ENCODE results near the gene ARHGAP5. TPM values are rescaled to one million over a fixed set of nuclear protein-coding genes. Genes with fewer than 3 reads are reported as not detected.

The ARHGAP5 gene
- total and polyA plus RNA-seq, 2 donors, result 25.9 to 64.1 TPM

DNA sequence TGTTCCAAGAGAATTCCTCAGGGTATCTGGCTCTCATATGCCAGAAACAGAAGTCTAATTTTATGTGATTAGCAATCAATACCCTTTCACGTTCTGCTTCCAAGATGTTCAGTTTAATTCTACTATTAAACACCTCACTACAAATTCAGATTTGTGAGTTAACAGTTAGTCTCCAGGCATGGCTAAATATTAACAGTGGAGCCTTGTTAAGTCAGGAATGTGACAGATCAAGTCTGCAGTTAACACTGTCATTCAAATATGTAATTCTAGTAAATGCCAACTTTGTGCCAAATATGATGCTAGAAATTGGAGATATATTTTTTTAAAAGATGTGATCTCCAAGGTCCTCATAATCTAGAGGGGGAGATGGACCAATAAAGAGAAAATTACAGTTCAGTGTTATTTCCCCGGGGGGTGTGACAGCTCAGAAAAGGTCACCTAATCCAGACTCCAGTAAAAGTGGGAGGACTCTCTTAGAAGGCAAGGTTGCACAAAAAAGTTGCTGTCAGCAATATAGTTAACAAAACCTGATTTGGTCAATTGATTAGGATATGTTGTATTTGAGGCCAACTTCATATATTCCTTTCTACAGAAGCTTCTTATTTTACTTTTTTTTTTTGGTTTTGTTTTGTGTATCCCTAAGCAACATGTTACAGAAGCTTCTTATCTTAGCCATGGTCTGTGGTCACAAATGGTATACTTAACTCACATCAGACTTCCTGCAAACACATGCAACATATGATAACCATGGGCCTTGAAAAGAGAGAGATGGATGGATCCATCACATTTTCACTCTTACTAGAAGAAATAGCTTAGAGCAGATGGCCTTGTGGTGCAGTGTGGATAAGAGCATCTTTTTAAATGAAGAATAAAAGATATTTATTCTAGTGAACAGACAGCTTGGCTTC lies 106.3 kb downstream of the ARHGAP5 start:
- no peaks in the 10 kb centered on the region for H3K36me3 ChIP-seq (ENCODE audit: control insufficient read depth in 2 of 2, insufficient read depth in 2 of 2, low read length in 1 of 2)
- WGBS, result 94% methylated on average over 2 of the region's 2 CpGs
- no peak overlapping the region for H3K4me3 ChIP-seq (ENCODE audit: low read length in 2 of 2)
- H3K27ac ChIP-seq (ENCODE audit: low read depth in 1 of 2, low read length in 1 of 2), result no peak overlapping the region
- H3K4me1 ChIP-seq (ENCODE audit: control insufficient read depth in 2 of 2, insufficient read depth in 2 of 2, low read length in 2 of 2), result no peaks in the 10 kb centered on the region
- H3K9me3 ChIP-seq (ENCODE audit: control insufficient read depth in 2 of 2, insufficient read depth in 1 of 2, low read length in 1 of 2), result no peaks in the 10 kb centered on the region
- H3K27me3 ChIP-seq (ENCODE audit: control insufficient read depth in 2 of 2, insufficient read depth in 1 of 2, low read length in 1 of 2), result no peaks in the 10 kb centered on the region
- no peak for DNase-seq (ENCODE audit: low read depth in 6 of 9, low spot score in 9 of 9)

- DNase-seq (ENCODE audit: low read depth in 6 of 9, low spot score in 9 of 9), result no peak
- no peak overlapping the region for H3K27ac ChIP-seq (ENCODE audit: low read depth in 1 of 2, low read length in 1 of 2)
- no peaks in the 10 kb centered on the region for H3K27me3 ChIP-seq (ENCODE audit: control insufficient read depth in 2 of 2, insufficient read depth in 1 of 2, low read length in 1 of 2)
- H3K4me3 ChIP-seq (ENCODE audit: low read length in 2 of 2), result no peak overlapping the region
- WGBS, result 100% methylated on average over 1 of the region's 1 CpG
- no peaks in the 10 kb centered on the region for H3K36me3 ChIP-seq (ENCODE audit: control insufficient read depth in 2 of 2, insufficient read depth in 2 of 2, low read length in 1 of 2)
- H3K9me3 ChIP-seq (ENCODE audit: control insufficient read depth in 2 of 2, insufficient read depth in 1 of 2, low read length in 1 of 2), result no peaks in the 10 kb centered on the region
- no peaks in the 10 kb centered on the region for H3K4me1 ChIP-seq (ENCODE audit: control insufficient read depth in 2 of 2, insufficient read depth in 2 of 2, low read length in 2 of 2)
Measured at GRCh38 chr14:32185097-32185496, 108.0 kb downstream of the ARHGAP5 start.

DNA sequence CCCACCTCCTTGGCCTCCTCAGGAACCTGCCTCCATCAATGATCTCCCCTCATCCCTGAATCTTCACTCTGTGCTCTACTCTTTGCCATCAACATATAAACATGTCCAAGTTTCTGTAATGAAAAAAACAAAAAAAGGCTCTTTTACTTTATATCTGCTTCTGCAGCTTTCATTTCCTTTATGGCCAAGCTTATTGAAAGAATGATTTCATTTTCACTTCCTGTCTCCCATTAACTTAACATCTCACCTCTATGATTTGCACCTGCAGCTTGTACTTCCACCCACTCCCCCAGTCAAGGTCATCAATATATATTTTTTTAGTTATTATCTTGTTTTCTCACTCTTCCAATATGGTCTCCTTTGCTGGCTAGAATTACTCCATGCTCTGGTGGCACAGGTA lies 109.1 kb downstream of the ARHGAP5 start:
- no peak for DNase-seq (ENCODE audit: low read depth in 6 of 9, low spot score in 9 of 9)
- Histone ChIP-seq H3K4me1 (ENCODE audit: control insufficient read depth in 2 of 2, insufficient read depth in 2 of 2, low read length in 2 of 2) (no peaks in the 10 kb centered on the region), H3K27ac (ENCODE audit: low read depth in 1 of 2, low read length in 1 of 2) (no peak overlapping the region), H3K36me3 (ENCODE audit: control insufficient read depth in 2 of 2, insufficient read depth in 2 of 2, low read length in 1 of 2) (no peaks in the 10 kb centered on the region), H3K27me3 (ENCODE audit: control insufficient read depth in 2 of 2, insufficient read depth in 1 of 2, low read length in 1 of 2) (no peaks in the 10 kb centered on the region), H3K9me3 (ENCODE audit: control insufficient read depth in 2 of 2, insufficient read depth in 1 of 2, low read length in 1 of 2) (no peaks in the 10 kb centered on the region), H3K4me3 (ENCODE audit: low read length in 2 of 2) (no peak overlapping the region)

GRCh38 chr14:32189811-32190210 lies 112.7 kb downstream of the ARHGAP5 start:
- Histone ChIP-seq H3K27ac (ENCODE audit: low read depth in 1 of 2, low read length in 1 of 2) (no peak overlapping the region), H3K9me3 (ENCODE audit: control insufficient read depth in 2 of 2, insufficient read depth in 1 of 2, low read length in 1 of 2) (no peaks in the 10 kb centered on the region), H3K36me3 (ENCODE audit: control insufficient read depth in 2 of 2, insufficient read depth in 2 of 2, low read length in 1 of 2) (no peaks in the 10 kb centered on the region), H3K4me1 (ENCODE audit: control insufficient read depth in 2 of 2, insufficient read depth in 2 of 2, low read length in 2 of 2) (no peaks in the 10 kb centered on the region), H3K27me3 (ENCODE audit: control insufficient read depth in 2 of 2, insufficient read depth in 1 of 2, low read length in 1 of 2) (no peaks in the 10 kb centered on the region), H3K4me3 (ENCODE audit: low read length in 2 of 2) (no peak overlapping the region)
- 17% methylated on average over 1 of the region's 1 CpG for WGBS
- no peak for DNase-seq (ENCODE audit: low read depth in 6 of 9, low spot score in 9 of 9)

DNA sequence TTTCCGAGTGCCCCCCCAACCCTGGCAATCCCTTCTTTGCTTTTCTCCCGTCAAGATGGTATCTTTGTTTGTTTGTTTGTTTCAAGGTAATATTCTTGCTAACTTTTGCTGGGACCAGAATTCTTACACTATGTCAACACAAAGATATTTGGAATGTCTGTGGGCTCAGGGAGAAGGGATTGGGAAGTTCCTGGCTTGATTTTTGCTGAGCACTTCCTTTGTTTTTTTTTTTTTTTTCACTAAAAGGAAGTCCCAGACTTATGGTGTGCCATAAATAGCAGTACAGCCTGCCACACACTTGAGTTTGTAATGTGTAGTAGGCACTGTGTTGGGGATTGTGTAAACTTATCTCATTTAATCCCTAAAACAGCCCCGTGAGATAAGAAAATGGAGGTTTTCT lies 113.6 kb downstream of the ARHGAP5 start:
- no peaks in the 10 kb centered on the region for H3K9me3 ChIP-seq (ENCODE audit: control insufficient read depth in 2 of 2, insufficient read depth in 1 of 2, low read length in 1 of 2)
- no peak overlapping the region for H3K4me3 ChIP-seq (ENCODE audit: low read length in 2 of 2)
- DNase-seq (ENCODE audit: low read depth in 6 of 9, low spot score in 9 of 9), result no peak

GRCh38 chr14:32192712-32193373 lies 115.7 kb downstream of the ARHGAP5 start:
- H3K9me3 ChIP-seq (ENCODE audit: control insufficient read depth in 2 of 2, insufficient read depth in 1 of 2, low read length in 1 of 2), result no peaks in the 10 kb centered on the region
- no peaks in the 10 kb centered on the region for H3K4me1 ChIP-seq (ENCODE audit: control insufficient read depth in 2 of 2, insufficient read depth in 2 of 2, low read length in 2 of 2)
- H3K4me3 ChIP-seq (ENCODE audit: low read length in 2 of 2), result no peak overlapping the region
- no peaks in the 10 kb centered on the region for H3K27me3 ChIP-seq (ENCODE audit: control insufficient read depth in 2 of 2, insufficient read depth in 1 of 2, low read length in 1 of 2)
- no peak for DNase-seq (ENCODE audit: low read depth in 6 of 9, low spot score in 9 of 9)
- 97% methylated on average over 2 of the region's 2 CpGs for WGBS
- H3K36me3 ChIP-seq (ENCODE audit: control insufficient read depth in 2 of 2, insufficient read depth in 2 of 2, low read length in 1 of 2), result no peaks in the 10 kb centered on the region
- no peak overlapping the region for H3K27ac ChIP-seq (ENCODE audit: low read depth in 1 of 2, low read length in 1 of 2)

More for the DNA sequence above, 113.6 kb downstream of the ARHGAP5 start:
- no peaks in the 10 kb centered on the region for H3K36me3 ChIP-seq (ENCODE audit: control insufficient read depth in 2 of 2, insufficient read depth in 2 of 2, low read length in 1 of 2)
- no peak overlapping the region for H3K27ac ChIP-seq (ENCODE audit: low read depth in 1 of 2, low read length in 1 of 2)
- H3K27me3 ChIP-seq (ENCODE audit: control insufficient read depth in 2 of 2, insufficient read depth in 1 of 2, low read length in 1 of 2), result no peaks in the 10 kb centered on the region
- 82% methylated on average over 3 of the region's 3 CpGs for WGBS
- H3K4me1 ChIP-seq (ENCODE audit: control insufficient read depth in 2 of 2, insufficient read depth in 2 of 2, low read length in 2 of 2), result no peaks in the 10 kb centered on the region

- no peak overlapping the region for H3K27ac ChIP-seq (ENCODE audit: low read depth in 1 of 2, low read length in 1 of 2)
- no peaks in the 10 kb centered on the region for H3K27me3 ChIP-seq (ENCODE audit: control insufficient read depth in 2 of 2, insufficient read depth in 1 of 2, low read length in 1 of 2)
- H3K4me1 ChIP-seq (ENCODE audit: control insufficient read depth in 2 of 2, insufficient read depth in 2 of 2, low read length in 2 of 2), result no peaks in the 10 kb centered on the region
- DNase-seq (ENCODE audit: low read depth in 6 of 9, low spot score in 9 of 9), result no peak
- WGBS, result 94% methylated on average over 2 of the region's 2 CpGs
- H3K36me3 ChIP-seq (ENCODE audit: control insufficient read depth in 2 of 2, insufficient read depth in 2 of 2, low read length in 1 of 2), result no peaks in the 10 kb centered on the region
- no peak overlapping the region for H3K4me3 ChIP-seq (ENCODE audit: low read length in 2 of 2)
- no peaks in the 10 kb centered on the region for H3K9me3 ChIP-seq (ENCODE audit: control insufficient read depth in 2 of 2, insufficient read depth in 1 of 2, low read length in 1 of 2)
Measured at GRCh38 chr14:32193532-32193931, 116.4 kb downstream of the ARHGAP5 start.

GRCh38 chr14:32195636-32196035 lies 118.5 kb downstream of the ARHGAP5 start:
- no peaks in the 10 kb centered on the region for H3K9me3 ChIP-seq (ENCODE audit: control insufficient read depth in 2 of 2, insufficient read depth in 1 of 2, low read length in 1 of 2)
- no peaks in the 10 kb centered on the region for H3K36me3 ChIP-seq (ENCODE audit: control insufficient read depth in 2 of 2, insufficient read depth in 2 of 2, low read length in 1 of 2)
- no peak overlapping the region for H3K27ac ChIP-seq (ENCODE audit: low read depth in 1 of 2, low read length in 1 of 2)
- no peak overlapping the region for H3K4me3 ChIP-seq (ENCODE audit: low read length in 2 of 2)
- WGBS, result 22% methylated on average over 1 of the region's 1 CpG
- no peaks in the 10 kb centered on the region for H3K4me1 ChIP-seq (ENCODE audit: control insufficient read depth in 2 of 2, insufficient read depth in 2 of 2, low read length in 2 of 2)
- no peak for DNase-seq (ENCODE audit: low read depth in 6 of 9, low spot score in 9 of 9)
- peaks cover 0 to 2% of the 10 kb centered on the region in 2 donors for H3K27me3 ChIP-seq (ENCODE audit: control insufficient read depth in 2 of 2, insufficient read depth in 1 of 2, low read length in 1 of 2)

DNA sequence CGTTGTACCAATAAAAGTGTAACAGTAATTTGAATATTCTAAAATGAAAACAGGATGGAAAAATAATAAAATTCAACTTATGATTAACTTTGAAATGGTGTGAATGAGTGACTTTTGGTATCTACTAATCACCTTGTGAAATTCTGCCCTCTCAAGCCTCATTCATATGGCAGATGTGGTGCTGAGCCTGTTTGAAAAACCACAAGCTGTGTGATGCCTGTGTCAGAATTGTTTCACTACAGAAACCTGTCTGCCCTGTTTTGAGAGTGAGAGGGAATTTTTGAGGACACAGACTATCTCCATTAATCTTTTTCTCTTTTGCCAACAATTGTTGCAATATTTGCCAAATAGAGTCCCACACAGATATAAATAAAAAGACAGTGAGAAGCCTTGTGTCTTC lies 120.8 kb downstream of the ARHGAP5 start:
- H3K36me3 ChIP-seq (ENCODE audit: control insufficient read depth in 2 of 2, insufficient read depth in 2 of 2, low read length in 1 of 2), result no peaks in the 10 kb centered on the region
- no peaks in the 10 kb centered on the region for H3K9me3 ChIP-seq (ENCODE audit: control insufficient read depth in 2 of 2, insufficient read depth in 1 of 2, low read length in 1 of 2)
- H3K27ac ChIP-seq (ENCODE audit: low read depth in 1 of 2, low read length in 1 of 2), result no peak overlapping the region
- DNase-seq (ENCODE audit: low read depth in 6 of 9, low spot score in 9 of 9), result no peak
- H3K27me3 ChIP-seq (ENCODE audit: control insufficient read depth in 2 of 2, insufficient read depth in 1 of 2, low read length in 1 of 2), result peaks cover 0 to 2% of the 10 kb centered on the region in 2 donors
- H3K4me1 ChIP-seq (ENCODE audit: control insufficient read depth in 2 of 2, insufficient read depth in 2 of 2, low read length in 2 of 2), result peaks cover 5 to 6% of the 10 kb centered on the region in 2 donors
- H3K4me3 ChIP-seq (ENCODE audit: low read length in 2 of 2), result no peak overlapping the region
- 92% methylated on average over 1 of the region's 1 CpG for WGBS

Measured in thymus (tissue), 11 donors.